SIG-M5 (cell line): ENCODE data around the gene UBASH3B.
"Not testable (repeated sequence)": the region's sequence is repeated elsewhere in the genome, so short reads cannot be mapped to it uniquely, and the experiment has no call there.

ENCODE experiments used
- DNase-seq: peaks from one replicate; lab custom pipeline; 2025; lab: John Stamatoyannopoulos, UW

UBASH3B gene

DNA sequence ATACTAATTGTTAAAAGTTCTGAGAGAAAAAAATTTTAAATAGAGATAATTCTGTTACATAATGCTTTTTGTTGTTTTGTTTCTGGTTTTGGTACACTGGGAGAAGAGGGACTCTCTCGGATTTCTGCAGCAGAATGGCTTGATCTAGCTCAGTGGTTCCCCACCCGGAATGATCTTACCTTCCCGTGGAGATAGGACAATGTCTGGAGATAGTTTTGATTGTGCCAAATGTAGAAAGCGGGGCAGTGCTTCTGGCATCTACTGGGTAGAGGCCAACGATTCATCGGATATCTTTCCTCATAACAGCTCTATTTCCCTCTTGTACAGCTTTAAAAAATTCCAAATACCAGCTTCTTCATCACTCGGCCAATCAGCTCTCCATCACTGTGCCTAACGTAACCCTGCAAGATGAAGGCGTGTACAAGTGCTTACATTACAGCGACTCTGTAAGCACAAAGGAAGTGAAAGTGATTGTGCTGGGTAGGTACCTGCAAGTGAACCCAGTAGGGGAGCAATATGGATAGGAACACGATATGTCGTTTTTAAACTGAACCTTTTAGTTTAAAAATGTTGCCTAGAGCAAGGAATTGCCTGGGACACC is 195.9 kb downstream of the UBASH3B start:
- DNase-seq = no peak

GRCh38 chr11:122852074-122852795 is 196.7 kb downstream of the UBASH3B start:
- no peak for DNase-seq

DNA sequence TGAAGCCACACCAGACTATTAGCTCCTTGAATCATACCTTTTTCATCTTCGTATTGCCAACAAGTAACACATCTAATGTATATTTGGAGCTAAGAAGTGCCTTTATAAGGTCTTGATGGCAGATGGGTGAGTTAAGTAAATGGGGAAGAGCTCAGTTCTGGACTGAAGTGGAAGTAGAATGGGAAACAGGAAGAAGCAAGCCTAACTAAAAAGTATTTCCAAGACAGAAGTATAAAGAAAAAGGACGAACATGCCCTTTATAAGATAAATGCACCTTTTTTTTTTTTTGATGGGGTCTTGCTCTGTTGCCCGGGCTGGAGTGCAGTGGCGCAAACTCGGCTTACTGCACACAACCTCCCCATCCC is 197.3 kb downstream of the UBASH3B start:
- DNase-seq = no peak

DNA sequence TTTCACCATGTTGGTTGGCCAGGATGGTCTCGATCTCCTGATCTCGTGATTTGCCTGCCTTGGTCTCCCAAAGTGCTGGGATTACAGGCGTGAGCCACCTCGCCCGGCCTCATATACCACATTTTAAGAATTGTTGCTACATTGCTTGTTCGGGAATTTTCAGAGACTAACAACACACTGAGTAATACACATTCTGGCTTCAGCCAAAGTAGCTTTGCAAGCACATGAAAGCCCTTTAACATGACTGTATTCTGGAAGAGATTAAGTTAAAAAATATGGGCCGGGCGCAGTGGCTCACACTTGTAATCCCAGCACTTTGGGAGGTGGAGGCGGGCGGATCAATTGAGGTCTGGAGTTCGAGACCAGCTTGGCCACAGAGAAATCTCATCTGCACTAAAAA is 197.7 kb downstream of the UBASH3B start:
- DNase-seq = no peak

- no peak for DNase-seq
Measured at GRCh38 chr11:122853971-122854446, 198.5 kb downstream of the UBASH3B start.

GRCh38 chr11:122861631-122862030 is 206.1 kb downstream of the UBASH3B start:
- DNase-seq = no peak

DNA sequence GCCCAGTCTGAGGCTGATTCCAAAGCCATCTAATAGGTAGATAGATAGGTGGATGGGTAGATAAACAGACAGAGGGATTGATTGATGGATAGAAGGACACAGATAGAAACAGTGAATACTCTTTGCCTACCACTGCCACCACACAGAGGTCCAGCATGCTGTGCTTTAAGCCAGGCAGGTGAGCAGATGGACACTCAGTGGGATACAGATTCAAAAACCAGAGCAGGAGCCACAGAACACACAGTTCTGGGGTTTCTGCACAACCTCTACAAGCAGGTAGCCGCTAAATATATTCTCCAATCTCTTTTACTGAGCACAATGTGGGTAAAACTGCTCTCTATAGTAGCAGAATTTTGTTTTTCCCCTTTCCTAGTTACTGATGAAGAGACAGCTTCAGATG is 206.6 kb downstream of the UBASH3B start:
- no peak for DNase-seq

- not testable (repeated sequence) for DNase-seq
Measured at GRCh38 chr11:122863154-122863553, 207.6 kb downstream of the UBASH3B start.

- no peak for DNase-seq
Measured at GRCh38 chr11:122863704-122864326, 208.3 kb downstream of the UBASH3B start.
